ENCODE results near the gene MYADML2. TPM values are rescaled to one million over a fixed set of nuclear protein-coding genes. Genes with fewer than 3 reads are reported as not detected.

The MYADML2 gene
- total RNA-seq, 1 experiment from 2014 or later, result not detected

GRCh38 chr17:81905424-81905875 lies 41.6 kb downstream of the MYADML2 start:
- POLR2A ChIA-PET (ENCODE audit: low non-redundant PET), result no interaction called here
- H3K4me1 ChIP-seq (ENCODE audit: insufficient read depth, low read length, poor library complexity, severe bottlenecking), result peaks cover 10% of the 10 kb centered on the region
- CTCF ChIA-PET, result no interaction called here
- no peak for TF ChIP-seq EZH2 (IDR thresholded peaks at IDR 0.05; ENCODE audit: borderline replicate concordance, low read depth, low read length, poor library complexity, severe bottlenecking)
- TF ChIP-seq, protein P1, sequence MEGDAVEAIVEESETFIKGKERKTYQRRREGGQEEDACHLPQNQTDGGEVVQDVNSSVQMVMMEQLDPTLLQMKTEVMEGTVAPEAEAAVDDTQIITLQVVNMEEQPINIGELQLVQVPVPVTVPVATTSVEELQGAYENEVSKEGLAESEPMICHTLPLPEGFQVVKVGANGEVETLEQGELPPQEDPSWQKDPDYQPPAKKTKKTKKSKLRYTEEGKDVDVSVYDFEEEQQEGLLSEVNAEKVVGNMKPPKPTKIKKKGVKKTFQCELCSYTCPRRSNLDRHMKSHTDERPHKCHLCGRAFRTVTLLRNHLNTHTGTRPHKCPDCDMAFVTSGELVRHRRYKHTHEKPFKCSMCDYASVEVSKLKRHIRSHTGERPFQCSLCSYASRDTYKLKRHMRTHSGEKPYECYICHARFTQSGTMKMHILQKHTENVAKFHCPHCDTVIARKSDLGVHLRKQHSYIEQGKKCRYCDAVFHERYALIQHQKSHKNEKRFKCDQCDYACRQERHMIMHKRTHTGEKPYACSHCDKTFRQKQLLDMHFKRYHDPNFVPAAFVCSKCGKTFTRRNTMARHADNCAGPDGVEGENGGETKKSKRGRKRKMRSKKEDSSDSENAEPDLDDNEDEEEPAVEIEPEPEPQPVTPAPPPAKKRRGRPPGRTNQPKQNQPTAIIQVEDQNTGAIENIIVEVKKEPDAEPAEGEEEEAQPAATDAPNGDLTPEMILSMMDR (conservative IDR thresholded peaks at IDR 0.05; ENCODE audit: low read depth, low read length), result no peak
- no peaks in the 10 kb centered on the region for H3K27me3 ChIP-seq (replicated peaks; ENCODE audit: insufficient read depth, low read depth, low read length, poor library complexity)
- DNase-seq (ENCODE audit: low spot score), result no peak
- intact Hi-C loops (cut with micrococcal nuclease; ENCODE audit: unreplicated experiment), result no loop called here
- no TSS peak for BruUV-seq (replicated peaks)
- H3K27ac ChIP-seq (ENCODE audit: low read depth, low read length, poor library complexity, severe bottlenecking), result no peak overlapping the region
- peaks cover 30% of the 10 kb centered on the region for H3K36me3 ChIP-seq (ENCODE audit: insufficient read depth, low read length, poor library complexity, severe bottlenecking)
- H3K9me3 ChIP-seq (ENCODE audit: low read depth, low read length, poor library complexity, severe bottlenecking), result no peaks in the 10 kb centered on the region
- no peak overlapping the region for H3K4me3 ChIP-seq (ENCODE audit: low read depth, low read length, poor library complexity, severe bottlenecking)

DNA sequence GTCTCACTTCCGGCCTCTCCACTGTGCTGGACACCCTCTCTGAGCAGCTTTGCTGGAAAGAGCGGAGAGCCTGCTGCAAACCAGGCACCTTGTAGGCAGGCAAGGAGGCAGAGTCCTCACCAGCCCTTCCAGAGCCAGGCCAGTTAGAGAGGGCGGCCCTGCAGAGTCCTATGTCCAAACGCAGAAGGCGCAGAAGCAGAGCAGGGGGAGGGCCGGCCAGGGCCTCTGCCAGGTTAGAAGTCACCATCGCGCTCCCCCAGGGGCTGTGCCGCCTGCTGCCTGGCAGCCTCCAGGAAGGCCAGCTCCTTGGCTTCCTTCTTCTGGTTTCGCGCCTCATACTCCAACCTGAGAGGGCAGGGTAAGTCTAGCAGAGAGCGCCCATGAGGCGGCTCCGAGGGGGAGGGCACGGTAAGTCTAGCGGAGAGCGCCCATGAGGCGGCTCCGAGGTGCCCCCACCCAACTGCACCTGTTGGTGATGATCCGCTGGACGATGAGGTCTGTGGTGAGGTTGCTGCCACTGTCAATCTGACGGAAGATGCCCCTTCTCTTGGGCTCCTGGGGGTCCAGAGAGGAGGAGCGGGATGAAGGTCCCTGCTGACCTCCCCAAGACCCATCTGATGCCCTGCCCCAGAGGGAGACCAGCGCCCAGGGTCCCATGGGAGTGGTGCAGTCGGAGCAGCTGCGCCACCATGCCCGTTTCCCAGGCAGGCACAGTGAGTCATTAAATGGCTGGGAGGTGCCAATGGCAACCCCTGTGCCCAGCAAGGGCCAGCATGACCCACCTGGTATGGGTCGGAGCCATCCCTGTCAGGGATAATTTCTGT lies 42.2 kb downstream of the MYADML2 start:
- TSS peak; percentile 33 for BruUV-seq (replicated peaks)
- POLR2A ChIA-PET (ENCODE audit: low non-redundant PET), result no interaction called here
- no peak for TF ChIP-seq EZH2 (IDR thresholded peaks at IDR 0.05; ENCODE audit: borderline replicate concordance, low read depth, low read length, poor library complexity, severe bottlenecking)
- TF ChIP-seq, protein P1 (conservative IDR thresholded peaks at IDR 0.05; ENCODE audit: low read depth, low read length), result no peak

GRCh38 chr17:81903896-81904599 lies 43.0 kb downstream of the MYADML2 start:
- H3K27me3 ChIP-seq (replicated peaks; ENCODE audit: insufficient read depth, low read depth, low read length, poor library complexity), result no peaks in the 10 kb centered on the region
- TF ChIP-seq, protein P1 (conservative IDR thresholded peaks at IDR 0.05; ENCODE audit: low read depth, low read length), result no peak
- TF ChIP-seq EZH2 (IDR thresholded peaks at IDR 0.05; ENCODE audit: borderline replicate concordance, low read depth, low read length, poor library complexity, severe bottlenecking), result no peak
- peaks cover 6% of the 10 kb centered on the region for H3K4me1 ChIP-seq (ENCODE audit: insufficient read depth, low read length, poor library complexity, severe bottlenecking)
- BruUV-seq (replicated peaks), result no TSS peak
- intact Hi-C loops (cut with micrococcal nuclease; ENCODE audit: unreplicated experiment), result no loop called here
- no peaks in the 10 kb centered on the region for H3K9me3 ChIP-seq (ENCODE audit: low read depth, low read length, poor library complexity, severe bottlenecking)
- H3K36me3 ChIP-seq (ENCODE audit: insufficient read depth, low read length, poor library complexity, severe bottlenecking), result peaks cover 35% of the 10 kb centered on the region
- no peak overlapping the region for H3K27ac ChIP-seq (ENCODE audit: low read depth, low read length, poor library complexity, severe bottlenecking)
- CTCF ChIA-PET, result no interaction called here
- H3K4me3 ChIP-seq (ENCODE audit: low read depth, low read length, poor library complexity, severe bottlenecking), result no peak overlapping the region
- no peak for DNase-seq (ENCODE audit: low spot score)
- POLR2A ChIA-PET (ENCODE audit: low non-redundant PET), result no interaction called here

More for the DNA sequence above, 42.2 kb downstream of the MYADML2 start:
- intact Hi-C loops (cut with micrococcal nuclease; ENCODE audit: unreplicated experiment), result no loop called here
- Histone ChIP-seq H3K9me3 (ENCODE audit: low read depth, low read length, poor library complexity, severe bottlenecking) (no peaks in the 10 kb centered on the region), H3K36me3 (ENCODE audit: insufficient read depth, low read length, poor library complexity, severe bottlenecking) (peaks cover 33% of the 10 kb centered on the region), H3K27me3 (replicated peaks; ENCODE audit: insufficient read depth, low read depth, low read length, poor library complexity) (no peaks in the 10 kb centered on the region), H3K4me3 (ENCODE audit: low read depth, low read length, poor library complexity, severe bottlenecking) (no peak overlapping the region), H3K27ac (ENCODE audit: low read depth, low read length, poor library complexity, severe bottlenecking) (no peak overlapping the region), H3K4me1 (ENCODE audit: insufficient read depth, low read length, poor library complexity, severe bottlenecking) (peaks cover 5% of the 10 kb centered on the region)
- DNase-seq (ENCODE audit: low spot score), result no peak
- CTCF ChIA-PET, result no interaction called here
